HepG2 (cell line): ENCODE data around the gene AFAP1. TPM values are rescaled to one million over a fixed set of nuclear protein-coding genes. Genes with fewer than 3 reads are reported as not detected.

ENCODE experiments used
- CBX2 ChIP-seq, 2 experiments: fragments of 200-600 bp in 1 of 2; sonication (generic); formaldehyde crosslinking in 1 of 2; IDR thresholded peaks; 2 replicates each; pipeline versions ENCODE4 v1.7.0 to v1.8.1; 2018 to 2022; ENCODE audit warnings: low read depth in 2 of 2, low read length in 1 of 2, mild to moderate bottlenecking in 1 of 2, missing genetic modification reagents in 1 of 2
- DPF2 ChIP-seq: sonication (generic); formaldehyde crosslinking; IDR thresholded peaks from 2 replicates; pipeline ENCODE4 v1.4.0; 2020; ENCODE audit warnings: mild to moderate bottlenecking, low read depth, missing genetic modification reagents, borderline replicate concordance
- HHEX ChIP-seq: IDR thresholded peaks from 2 replicates; pipeline ENCODE4 v1.6.1; 2016; ENCODE audit warnings: control low read depth
- HNF4G ChIP-seq, 2 experiments: sonication (generic) in 1 of 2; formaldehyde crosslinking in 1 of 2; IDR thresholded peaks; 2 replicates each; pipeline versions ENCODE4 v1.4.0 to v1.6.1; 2011 to 2020; ENCODE audit warnings: borderline replicate concordance in 2 of 2, low read depth in 2 of 2, mild to moderate bottlenecking in 2 of 2, low read length in 1 of 2, missing genetic modification reagents in 1 of 2, moderate library complexity in 1 of 2
- HOXA9 ChIP-seq: sonication (generic); formaldehyde crosslinking; IDR thresholded peaks from 2 replicates; pipeline ENCODE4 v1.8.1; 2022; ENCODE audit warnings: missing genetic modification reagents, mild to moderate bottlenecking, moderate library complexity, borderline replicate concordance
- RAD51 ChIP-seq: fragments of 450-650 bp; IDR thresholded peaks from 2 replicates; pipeline ENCODE4 v1.6.1; 2016; ENCODE audit warnings: borderline replicate concordance
- SIN3B ChIP-seq: fragments of 150-350 bp; IDR thresholded peaks from 2 replicates; pipeline ENCODE4 v1.6.1; 2014; ENCODE audit warnings: low read length
- ZNF33A ChIP-seq: sonication (generic); formaldehyde crosslinking; IDR thresholded peaks from 2 replicates; pipeline ENCODE4 v1.5.1; 2020; ENCODE audit warnings: missing genetic modification reagents, mild to moderate bottlenecking, moderate library complexity, borderline replicate concordance
- ZNF737 ChIP-seq: sonication (generic); formaldehyde crosslinking; IDR thresholded peaks from 2 replicates; pipeline ENCODE4 v1.5.0; 2020; ENCODE audit warnings: missing genetic modification reagents, mild to moderate bottlenecking, borderline replicate concordance
- polyA plus RNA-seq, 8 experiments: library from polyadenylated mRNA; depleted of rRNA in 3 of 8; stranded (reverse) in 7 of 8; unstranded in 1 of 8; fragments of >200 nt; fragmentation: Illumina TruSeq in 4 of 8; extraction: Trizol in 4 of 8; gene quantifications; 2 replicates each; pipeline versions ENCODE4 v1.2.1 to v1.2.3, GENCODE V29; 2011 to 2016; ENCODE audit warnings: low read depth in 4 of 8, missing spikeins in 1 of 8, mixed read lengths in 1 of 8; ENCODE audit not compliant: insufficient read depth in 1 of 8
- total RNA-seq, 5 experiments: library from RNA; depleted of rRNA; stranded (reverse); fragments of >200 nt; fragmentation: Illumina TruSeq; extraction: Trizol; gene quantifications; 2 replicates each; pipeline ENCODE4 v1.2.3, GENCODE V29; 2016; ENCODE audit warnings: low read depth in 1 of 5
- TF ChIP-seq, protein P1 (sequence below): sonication (generic); formaldehyde crosslinking; IDR thresholded peaks from 2 replicates; pipeline ENCODE4 v1.5.1; 2020; ENCODE audit warnings: missing genetic modification reagents, mild to moderate bottlenecking, borderline replicate concordance
- TF ChIP-seq, protein P2 (sequence below): sonication (generic); formaldehyde crosslinking; IDR thresholded peaks from 2 replicates; pipeline ENCODE4 v1.9.0; 2022; ENCODE audit warnings: low read depth, missing genetic modification reagents
- TF ChIP-seq, protein P3 (sequence below): sonication (generic); formaldehyde crosslinking; IDR thresholded peaks from 2 replicates; pipeline ENCODE4 v1.5.1; 2020; ENCODE audit warnings: missing genetic modification reagents, mild to moderate bottlenecking, borderline replicate concordance
- TF ChIP-seq, protein P4 (sequence below): sonication (generic); formaldehyde crosslinking; IDR thresholded peaks from 2 replicates; pipeline ENCODE4 v1.5.1; 2020; ENCODE audit warnings: mild to moderate bottlenecking, missing genetic modification reagents, moderate library complexity
- TF ChIP-seq, protein P5 (sequence below): sonication (generic); formaldehyde crosslinking; IDR thresholded peaks from 2 replicates; pipeline ENCODE4 v1.8.1; 2023; ENCODE audit warnings: mild to moderate bottlenecking, missing genetic modification reagents
- TF ChIP-seq, protein P6 (sequence below): fragments of 450-650 bp; IDR thresholded peaks from 2 replicates; pipeline ENCODE4 v1.6.1; 2016

Gene AFAP1
- total and polyA plus RNA-seq, 2 of the 13 experiments (the other 11 are each of a cell fraction or from before 2014, with no cell fraction given): 2.5 TPM

DNA sequence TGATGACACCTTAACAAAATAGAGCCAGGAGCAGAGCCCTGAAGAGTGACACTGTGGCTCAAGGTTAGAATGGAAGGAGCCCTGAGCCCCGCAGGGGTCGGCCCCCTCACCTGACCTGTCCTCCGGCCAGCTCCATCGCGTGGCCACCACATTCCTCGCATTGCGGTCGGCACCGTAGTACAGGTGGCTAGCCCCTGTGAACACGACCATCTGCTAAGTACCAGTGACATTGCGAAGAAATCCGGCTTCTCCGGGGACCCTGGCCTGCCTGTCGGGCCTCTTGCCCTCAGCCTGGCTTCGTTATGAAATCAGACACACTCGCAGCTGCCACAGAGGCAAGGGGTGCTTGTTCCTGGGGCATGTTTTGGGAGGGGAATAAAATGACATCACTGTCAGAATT lies 179.0 kb downstream of the AFAP1 start (continued):
- TF ChIP-seq, protein P1, sequence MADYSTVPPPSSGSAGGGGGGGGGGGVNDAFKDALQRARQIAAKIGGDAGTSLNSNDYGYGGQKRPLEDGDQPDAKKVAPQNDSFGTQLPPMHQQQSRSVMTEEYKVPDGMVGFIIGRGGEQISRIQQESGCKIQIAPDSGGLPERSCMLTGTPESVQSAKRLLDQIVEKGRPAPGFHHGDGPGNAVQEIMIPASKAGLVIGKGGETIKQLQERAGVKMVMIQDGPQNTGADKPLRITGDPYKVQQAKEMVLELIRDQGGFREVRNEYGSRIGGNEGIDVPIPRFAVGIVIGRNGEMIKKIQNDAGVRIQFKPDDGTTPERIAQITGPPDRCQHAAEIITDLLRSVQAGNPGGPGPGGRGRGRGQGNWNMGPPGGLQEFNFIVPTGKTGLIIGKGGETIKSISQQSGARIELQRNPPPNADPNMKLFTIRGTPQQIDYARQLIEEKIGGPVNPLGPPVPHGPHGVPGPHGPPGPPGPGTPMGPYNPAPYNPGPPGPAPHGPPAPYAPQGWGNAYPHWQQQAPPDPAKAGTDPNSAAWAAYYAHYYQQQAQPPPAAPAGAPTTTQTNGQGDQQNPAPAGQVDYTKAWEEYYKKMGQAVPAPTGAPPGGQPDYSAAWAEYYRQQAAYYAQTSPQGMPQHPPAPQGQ (CRISPR knock-in tag): no peak
- TF ChIP-seq ZNF33A (CRISPR knock-in tag): no peak
- TF ChIP-seq, protein P2, sequence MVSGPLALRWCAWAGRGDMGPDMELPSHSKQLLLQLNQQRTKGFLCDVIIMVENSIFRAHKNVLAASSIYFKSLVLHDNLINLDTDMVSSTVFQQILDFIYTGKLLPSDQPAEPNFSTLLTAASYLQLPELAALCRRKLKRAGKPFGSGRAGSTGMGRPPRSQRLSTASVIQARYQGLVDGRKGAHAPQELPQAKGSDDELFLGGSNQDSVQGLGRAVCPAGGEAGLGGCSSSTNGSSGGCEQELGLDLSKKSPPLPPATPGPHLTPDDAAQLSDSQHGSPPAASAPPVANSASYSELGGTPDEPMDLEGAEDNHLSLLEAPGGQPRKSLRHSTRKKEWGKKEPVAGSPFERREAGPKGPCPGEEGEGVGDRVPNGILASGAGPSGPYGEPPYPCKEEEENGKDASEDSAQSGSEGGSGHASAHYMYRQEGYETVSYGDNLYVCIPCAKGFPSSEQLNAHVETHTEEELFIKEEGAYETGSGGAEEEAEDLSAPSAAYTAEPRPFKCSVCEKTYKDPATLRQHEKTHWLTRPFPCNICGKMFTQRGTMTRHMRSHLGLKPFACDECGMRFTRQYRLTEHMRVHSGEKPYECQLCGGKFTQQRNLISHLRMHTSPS: no peak
- TF ChIP-seq, protein P3, sequence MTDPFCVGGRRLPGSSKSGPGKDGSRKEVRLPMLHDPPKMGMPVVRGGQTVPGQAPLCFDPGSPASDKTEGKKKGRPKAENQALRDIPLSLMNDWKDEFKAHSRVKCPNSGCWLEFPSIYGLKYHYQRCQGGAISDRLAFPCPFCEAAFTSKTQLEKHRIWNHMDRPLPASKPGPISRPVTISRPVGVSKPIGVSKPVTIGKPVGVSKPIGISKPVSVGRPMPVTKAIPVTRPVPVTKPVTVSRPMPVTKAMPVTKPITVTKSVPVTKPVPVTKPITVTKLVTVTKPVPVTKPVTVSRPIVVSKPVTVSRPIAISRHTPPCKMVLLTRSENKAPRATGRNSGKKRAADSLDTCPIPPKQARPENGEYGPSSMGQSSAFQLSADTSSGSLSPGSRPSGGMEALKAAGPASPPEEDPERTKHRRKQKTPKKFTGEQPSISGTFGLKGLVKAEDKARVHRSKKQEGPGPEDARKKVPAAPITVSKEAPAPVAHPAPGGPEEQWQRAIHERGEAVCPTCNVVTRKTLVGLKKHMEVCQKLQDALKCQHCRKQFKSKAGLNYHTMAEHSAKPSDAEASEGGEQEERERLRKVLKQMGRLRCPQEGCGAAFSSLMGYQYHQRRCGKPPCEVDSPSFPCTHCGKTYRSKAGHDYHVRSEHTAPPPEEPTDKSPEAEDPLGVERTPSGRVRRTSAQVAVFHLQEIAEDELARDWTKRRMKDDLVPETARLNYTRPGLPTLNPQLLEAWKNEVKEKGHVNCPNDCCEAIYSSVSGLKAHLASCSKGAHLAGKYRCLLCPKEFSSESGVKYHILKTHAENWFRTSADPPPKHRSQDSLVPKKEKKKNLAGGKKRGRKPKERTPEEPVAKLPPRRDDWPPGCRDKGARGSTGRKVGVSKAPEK (CRISPR knock-in tag): no peak
- TF ChIP-seq, protein P4, sequence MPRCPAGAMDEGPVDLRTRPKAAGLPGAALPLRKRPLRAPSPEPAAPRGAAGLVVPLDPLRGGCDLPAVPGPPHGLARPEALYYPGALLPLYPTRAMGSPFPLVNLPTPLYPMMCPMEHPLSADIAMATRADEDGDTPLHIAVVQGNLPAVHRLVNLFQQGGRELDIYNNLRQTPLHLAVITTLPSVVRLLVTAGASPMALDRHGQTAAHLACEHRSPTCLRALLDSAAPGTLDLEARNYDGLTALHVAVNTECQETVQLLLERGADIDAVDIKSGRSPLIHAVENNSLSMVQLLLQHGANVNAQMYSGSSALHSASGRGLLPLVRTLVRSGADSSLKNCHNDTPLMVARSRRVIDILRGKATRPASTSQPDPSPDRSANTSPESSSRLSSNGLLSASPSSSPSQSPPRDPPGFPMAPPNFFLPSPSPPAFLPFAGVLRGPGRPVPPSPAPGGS (CRISPR knock-in tag): no peak
- no peak for TF ChIP-seq HNF4G (IDR thresholded peaks at IDR 0.05; ENCODE audit: borderline replicate concordance, low read depth, low read length)
- no peak for TF ChIP-seq HNF4G (CRISPR knock-in tag; IDR thresholded peaks at IDR 0.05; ENCODE audit: borderline replicate concordance, low read depth)
- no peak for TF ChIP-seq RAD51
- no peak for TF ChIP-seq CBX2 (IDR thresholded peaks at IDR 0.05; ENCODE audit: low read depth, low read length)
- no peak for TF ChIP-seq CBX2 (CRISPR knock-in tag; IDR thresholded peaks at IDR 0.05; ENCODE audit: low read depth)
- TF ChIP-seq HHEX: no peak
- no peak for TF ChIP-seq DPF2 (CRISPR knock-in tag)
- TF ChIP-seq SIN3B: no peak
- TF ChIP-seq, protein P5, sequence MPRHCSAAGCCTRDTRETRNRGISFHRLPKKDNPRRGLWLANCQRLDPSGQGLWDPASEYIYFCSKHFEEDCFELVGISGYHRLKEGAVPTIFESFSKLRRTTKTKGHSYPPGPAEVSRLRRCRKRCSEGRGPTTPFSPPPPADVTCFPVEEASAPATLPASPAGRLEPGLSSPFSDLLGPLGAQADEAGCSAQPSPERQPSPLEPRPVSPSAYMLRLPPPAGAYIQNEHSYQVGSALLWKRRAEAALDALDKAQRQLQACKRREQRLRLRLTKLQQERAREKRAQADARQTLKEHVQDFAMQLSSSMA (CRISPR knock-in tag): no peak
- TF ChIP-seq ZNF737: no peak
- no peak for TF ChIP-seq HOXA9 (CRISPR knock-in tag)
- TF ChIP-seq, protein P6, sequence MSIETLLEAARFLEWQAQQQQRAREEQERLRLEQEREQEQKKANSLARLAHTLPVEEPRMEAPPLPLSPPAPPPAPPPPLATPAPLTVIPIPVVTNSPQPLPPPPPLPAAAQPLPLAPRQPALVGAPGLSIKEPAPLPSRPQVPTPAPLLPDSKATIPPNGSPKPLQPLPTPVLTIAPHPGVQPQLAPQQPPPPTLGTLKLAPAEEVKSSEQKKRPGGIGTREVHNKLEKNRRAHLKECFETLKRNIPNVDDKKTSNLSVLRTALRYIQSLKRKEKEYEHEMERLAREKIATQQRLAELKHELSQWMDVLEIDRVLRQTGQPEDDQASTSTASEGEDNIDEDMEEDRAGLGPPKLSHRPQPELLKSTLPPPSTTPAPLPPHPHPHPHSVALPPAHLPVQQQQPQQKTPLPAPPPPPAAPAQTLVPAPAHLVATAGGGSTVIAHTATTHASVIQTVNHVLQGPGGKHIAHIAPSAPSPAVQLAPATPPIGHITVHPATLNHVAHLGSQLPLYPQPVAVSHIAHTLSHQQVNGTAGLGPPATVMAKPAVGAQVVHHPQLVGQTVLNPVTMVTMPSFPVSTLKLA: no peak
